NCI-H510A (cell line): ENCODE data around the gene SWI5.

ENCODE experiments used
- DNase-seq: peaks from one replicate; lab custom pipeline; 2025; lab: John Stamatoyannopoulos, UW

The SWI5 gene

DNA sequence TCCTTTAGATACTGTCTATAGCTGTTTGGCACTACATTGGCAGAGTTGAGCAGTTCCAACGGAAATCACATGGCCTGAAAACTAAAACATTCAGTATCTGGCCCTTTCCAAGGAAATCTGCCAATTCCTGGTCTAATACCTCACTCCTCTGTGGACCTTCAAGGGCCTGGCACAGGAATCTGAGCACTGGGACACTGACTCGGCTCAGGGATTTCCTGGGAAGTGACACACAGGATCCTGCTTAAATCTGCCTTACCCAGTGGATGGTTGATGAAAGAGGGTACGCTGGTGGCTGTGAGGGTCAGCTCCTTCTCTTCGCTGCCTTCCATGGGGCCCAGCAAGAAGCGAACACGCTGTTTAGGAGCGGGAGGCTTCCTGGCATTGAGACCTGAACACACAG is 45.3 kb downstream of the SWI5 start:
- no peak for DNase-seq

- no peak for DNase-seq
Observed at GRCh38 chr9:128321879-128322403, 45.9 kb downstream of the SWI5 start.

GRCh38 chr9:128322404-128323211 is 46.5 kb downstream of the SWI5 start, which contains the start of the genes COQ4 and TRUB2:
TSS of gene COQ4 (plus strand) at chr9:128322839. CDS start at chr9:128322859, 20 bp downstream.
TSS of gene TRUB2 (minus strand) at chr9:128322447. CDS start at chr9:128322408, 39 bp downstream.
- peak; percentile 93 for DNase-seq

DNA sequence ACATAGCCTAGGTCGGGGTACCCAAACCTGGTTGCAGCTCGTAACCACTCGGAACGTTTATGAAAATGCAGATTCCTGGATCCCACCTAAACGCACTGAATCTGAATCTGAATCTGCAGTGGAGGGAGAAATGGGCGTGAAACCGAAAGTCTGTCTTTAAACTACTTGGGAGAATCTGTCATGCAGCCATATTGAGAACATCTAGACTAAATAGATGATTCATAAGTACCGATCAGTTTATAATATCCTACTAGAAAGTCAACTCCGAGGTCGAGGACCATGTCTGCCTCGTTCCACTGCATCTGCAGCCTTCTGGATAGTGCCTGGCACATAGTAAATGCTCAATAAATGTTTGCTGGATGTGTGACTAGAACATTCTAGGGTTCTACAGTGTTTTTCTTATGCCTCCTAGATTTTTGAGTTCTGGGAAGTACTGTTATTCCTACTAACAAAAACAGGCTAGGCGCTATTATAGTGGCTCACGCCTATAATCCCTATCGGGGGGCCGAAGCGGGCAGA is 47.2 kb downstream of the SWI5 start:
- DNase-seq: no peak

- DNase-seq: no peak
Observed at GRCh38 chr9:128323791-128324190, 47.7 kb downstream of the SWI5 start.

DNA sequence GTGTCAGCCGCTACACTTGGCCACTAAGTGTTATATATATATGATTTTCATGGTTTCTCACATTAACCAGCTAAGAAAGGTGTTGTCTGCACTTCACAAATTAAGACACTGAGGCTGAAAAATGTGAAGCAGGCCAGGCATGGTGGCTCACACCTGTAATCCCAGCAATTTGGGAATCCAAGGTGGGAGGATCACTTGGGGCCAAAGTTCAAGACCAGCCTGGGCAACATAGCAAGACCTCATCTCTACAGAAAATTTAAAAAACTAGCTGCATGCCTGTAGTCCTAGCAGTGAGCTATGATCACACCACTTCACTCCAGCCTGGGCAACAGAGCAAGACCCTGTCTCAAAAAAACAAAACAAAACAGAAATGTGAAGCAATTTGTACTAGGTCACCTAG is 48.3 kb downstream of the SWI5 start:
- DNase-seq: no peak

DNA sequence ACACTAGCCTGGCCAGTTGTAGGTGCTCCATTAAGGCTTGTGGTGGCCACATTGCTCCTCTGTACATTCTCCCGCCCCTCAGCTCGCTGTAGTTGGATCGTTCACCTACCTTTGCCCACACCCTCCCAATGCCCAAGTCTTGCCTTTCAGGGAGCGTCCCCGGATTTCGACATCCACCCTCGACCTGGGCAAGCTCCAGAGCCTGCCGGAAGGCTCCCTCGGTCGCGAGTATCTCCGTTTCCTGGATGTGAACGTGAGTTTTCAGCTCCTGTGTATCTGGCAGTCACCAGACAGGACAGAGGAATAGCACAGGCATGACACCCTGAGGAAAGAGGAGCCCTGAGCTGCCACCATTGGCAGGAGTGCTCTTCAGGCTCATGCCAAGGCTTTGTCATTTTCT is 49.6 kb downstream of the SWI5 start:
- DNase-seq: no peak

- DNase-seq: no peak
Observed at GRCh38 chr9:128333451-128333869, 57.4 kb downstream of the SWI5 start.

DNA sequence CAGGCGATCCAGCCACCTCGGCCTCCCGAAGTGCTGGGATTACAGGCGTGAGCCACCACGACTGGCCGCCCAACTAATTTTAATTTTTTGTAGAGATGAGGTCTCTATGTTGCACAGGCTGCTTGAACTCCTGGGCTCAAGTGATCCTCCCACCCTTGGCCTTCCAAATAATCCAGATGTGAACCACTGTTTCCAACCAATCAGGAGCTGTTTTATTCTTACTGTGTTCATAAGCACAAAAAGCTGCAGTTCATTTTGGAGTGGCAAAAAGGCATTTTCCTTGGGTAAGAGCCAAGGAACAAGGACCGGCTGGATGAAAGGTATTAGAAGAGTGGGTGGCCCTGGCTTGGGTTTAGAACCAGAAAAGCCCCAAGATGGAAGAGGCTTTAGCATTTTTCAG is 59.1 kb downstream of the SWI5 start:
- no peak for DNase-seq

- DNase-seq: no peak
Observed at GRCh38 chr9:128335914-128336313, 59.8 kb downstream of the SWI5 start.

- no peak for DNase-seq
Observed at GRCh38 chr9:128337936-128338335, 61.9 kb downstream of the SWI5 start.
